Measurements from ENCODE around the gene KIZ.

Gene KIZ

DNA sequence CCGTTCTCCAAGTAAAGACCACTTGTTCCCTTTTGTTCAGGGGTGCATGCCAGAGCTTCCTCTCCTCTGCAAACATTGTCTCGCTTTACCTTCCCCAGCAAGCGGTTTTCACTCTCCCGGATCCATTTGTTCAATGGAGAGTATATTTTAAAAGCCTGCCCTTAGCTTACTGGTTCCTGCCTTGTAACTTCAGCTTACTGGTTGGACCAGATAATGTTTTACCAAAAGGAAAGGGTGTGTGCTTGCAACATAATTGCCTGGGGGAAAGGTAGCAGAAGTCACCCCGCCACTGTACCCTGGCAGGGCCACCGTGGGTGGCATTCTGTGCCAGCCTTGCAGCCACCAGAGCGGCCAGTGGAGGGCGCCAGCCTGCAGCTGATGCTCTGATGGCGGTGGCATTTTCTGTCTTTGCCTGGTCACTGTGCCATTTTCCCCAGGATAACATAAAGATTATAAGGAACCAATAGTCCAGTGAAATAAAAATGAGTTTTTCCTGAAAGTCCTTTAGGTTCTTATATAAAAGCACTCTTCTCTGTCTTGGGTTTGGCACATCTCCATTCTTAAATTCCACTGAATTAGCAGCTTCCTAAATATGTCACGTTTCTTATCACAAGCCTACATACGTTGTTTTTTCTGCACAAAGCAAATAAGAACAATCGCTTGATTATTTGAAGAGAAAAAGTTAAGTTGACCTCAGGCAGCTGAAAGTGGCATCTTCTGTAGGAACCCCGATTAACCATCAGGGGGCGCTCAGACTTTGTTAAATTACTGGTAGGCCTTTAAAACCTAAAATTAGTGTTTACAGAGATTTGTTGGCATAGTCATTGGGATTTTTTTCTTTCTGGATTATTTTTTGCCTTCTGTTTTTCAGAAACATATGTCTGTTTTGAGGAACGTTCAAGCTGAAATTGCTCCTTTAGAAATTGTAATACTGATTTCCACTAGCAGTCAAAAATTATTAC, 109.9 kb downstream of the KIZ start:
- TF ChIP-seq, protein P1, sequence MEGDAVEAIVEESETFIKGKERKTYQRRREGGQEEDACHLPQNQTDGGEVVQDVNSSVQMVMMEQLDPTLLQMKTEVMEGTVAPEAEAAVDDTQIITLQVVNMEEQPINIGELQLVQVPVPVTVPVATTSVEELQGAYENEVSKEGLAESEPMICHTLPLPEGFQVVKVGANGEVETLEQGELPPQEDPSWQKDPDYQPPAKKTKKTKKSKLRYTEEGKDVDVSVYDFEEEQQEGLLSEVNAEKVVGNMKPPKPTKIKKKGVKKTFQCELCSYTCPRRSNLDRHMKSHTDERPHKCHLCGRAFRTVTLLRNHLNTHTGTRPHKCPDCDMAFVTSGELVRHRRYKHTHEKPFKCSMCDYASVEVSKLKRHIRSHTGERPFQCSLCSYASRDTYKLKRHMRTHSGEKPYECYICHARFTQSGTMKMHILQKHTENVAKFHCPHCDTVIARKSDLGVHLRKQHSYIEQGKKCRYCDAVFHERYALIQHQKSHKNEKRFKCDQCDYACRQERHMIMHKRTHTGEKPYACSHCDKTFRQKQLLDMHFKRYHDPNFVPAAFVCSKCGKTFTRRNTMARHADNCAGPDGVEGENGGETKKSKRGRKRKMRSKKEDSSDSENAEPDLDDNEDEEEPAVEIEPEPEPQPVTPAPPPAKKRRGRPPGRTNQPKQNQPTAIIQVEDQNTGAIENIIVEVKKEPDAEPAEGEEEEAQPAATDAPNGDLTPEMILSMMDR (IDR thresholded peaks at IDR 0.05): peak; percentile 75

DNA sequence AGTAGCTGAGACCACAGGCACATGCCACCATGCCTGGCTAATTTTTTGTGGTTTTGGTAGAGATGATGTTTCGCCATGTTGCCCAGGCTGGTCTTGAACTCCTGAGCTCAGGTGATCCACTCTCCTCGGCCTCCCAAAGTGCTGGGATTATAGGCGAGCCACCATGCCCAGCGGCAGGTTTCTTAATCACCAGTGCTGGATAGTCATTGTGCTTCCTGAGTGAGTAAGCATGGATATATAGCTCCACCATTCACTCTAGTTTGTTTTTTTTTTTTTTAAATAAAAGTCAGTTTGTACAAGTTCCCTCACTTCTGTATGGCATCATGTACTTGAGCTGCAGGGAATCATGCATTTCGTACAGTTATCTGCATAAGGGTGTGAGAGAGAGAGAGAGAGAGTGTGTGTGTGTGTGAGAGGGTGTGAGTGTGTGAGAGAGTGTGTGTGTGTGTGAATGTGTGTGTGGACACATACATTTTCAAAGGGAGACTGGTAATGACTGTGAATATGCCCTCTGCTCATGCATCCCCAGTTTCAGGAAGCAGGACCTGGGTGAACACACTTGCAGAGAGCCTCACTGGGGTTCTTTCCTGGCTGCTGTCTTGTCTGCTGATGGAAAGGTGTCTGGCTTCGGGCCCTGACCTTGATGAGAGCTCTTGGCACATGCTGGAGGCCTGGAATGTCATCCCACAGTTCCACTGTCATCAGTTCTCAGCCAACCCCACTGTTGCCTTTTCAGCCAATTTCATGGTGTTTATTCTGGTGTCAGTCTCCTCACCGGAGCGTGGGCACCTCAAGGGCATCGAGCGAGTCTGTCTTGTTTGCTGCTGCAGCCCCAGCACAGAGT, 112.3 kb downstream of the KIZ start:
- H3K4me3 Mint-ChIP-seq: no peak overlapping the region
- H3K27ac Mint-ChIP-seq: no peak overlapping the region
- H3K4me1 Mint-ChIP-seq: peaks cover 27% of the 10 kb centered on the region
- no peaks in the 10 kb centered on the region for H3K36me3 Mint-ChIP-seq (ENCODE audit: low read depth)
- H3K27me3 Mint-ChIP-seq (ENCODE audit: low read depth, poor library complexity): peaks cover 6% of the 10 kb centered on the region
- no peak for DNase-seq
- no peaks in the 10 kb centered on the region for H3K9me3 Mint-ChIP-seq
- TF ChIP-seq, protein P1 (IDR thresholded peaks at IDR 0.05): no peak

More for the DNA sequence above, 109.9 kb downstream of the KIZ start:
- Mint-ChIP-seq H3K4me3 (peak overlapping the region; percentile 58), H3K27me3 (ENCODE audit: low read depth, poor library complexity) (peaks cover 8% of the 10 kb centered on the region), H3K9me3 (no peaks in the 10 kb centered on the region), H3K27ac (no peak overlapping the region), H3K36me3 (ENCODE audit: low read depth) (peaks cover 2% of the 10 kb centered on the region), H3K4me1 (peaks cover 27% of the 10 kb centered on the region)
- DNase-seq: peak; percentile 67

DNA sequence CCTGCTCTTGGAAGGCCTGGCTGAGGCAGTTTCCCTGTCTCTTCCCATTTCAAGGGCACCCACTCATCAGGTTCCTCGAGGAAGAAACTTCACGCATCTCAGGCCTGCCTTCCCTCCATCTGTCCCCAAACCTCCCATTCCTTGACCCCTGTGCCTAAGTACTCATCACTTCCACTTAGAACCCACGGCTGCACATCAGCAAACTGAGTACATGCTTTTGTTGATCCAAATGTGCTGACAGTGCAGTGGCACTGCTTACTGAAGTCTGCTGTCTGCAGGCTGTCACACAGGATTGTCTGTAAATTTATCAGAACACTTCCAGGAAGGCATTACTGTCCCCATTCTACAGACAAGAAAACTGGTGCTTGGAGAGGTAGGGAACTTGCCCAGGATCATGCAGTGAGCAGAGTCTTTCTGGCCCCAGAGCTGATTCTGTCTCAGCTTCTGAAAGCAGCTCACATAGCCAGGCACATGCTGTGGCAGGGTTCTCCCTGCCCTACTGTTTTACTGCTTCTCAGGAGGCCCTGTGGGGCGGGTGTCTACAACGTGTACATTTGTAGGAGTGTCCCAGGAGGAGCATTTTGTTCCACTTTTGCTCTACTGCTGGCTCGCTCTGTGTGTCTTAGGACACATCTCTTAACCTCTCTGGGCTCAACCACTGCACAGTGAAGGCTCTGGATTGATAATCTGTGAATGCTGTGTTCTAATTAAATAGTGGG, 113.1 kb downstream of the KIZ start:
- Mint-ChIP-seq H3K36me3 (ENCODE audit: low read depth) (no peaks in the 10 kb centered on the region), H3K4me1 (peaks cover 26% of the 10 kb centered on the region), H3K9me3 (no peaks in the 10 kb centered on the region), H3K27me3 (ENCODE audit: low read depth, poor library complexity) (peaks cover 6% of the 10 kb centered on the region), H3K4me3 (no peak overlapping the region), H3K27ac (no peak overlapping the region)
- DNase-seq: no peak
- TF ChIP-seq, protein P1 (IDR thresholded peaks at IDR 0.05): no peak

DNA sequence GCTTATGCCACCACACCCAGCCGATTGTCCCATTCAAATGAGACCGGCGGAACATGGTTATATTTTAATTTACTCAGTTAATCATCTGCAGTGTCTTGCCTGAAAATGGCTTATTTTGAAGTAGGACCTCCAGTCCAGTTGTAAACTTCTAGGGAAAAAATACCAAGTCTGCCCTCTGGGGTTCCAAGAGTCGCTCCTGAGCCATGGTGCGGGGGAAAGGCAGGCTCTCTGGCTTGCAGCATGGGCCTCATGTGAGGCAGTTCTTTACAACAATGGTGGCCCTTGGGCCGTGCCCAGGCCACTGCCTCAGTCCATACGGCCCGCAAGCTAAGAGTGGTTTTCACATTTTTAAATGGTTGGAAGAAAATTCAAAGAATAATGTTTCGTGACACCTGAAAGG, 114.5 kb downstream of the KIZ start:
- H3K4me1 Mint-ChIP-seq: peaks cover 12% of the 10 kb centered on the region
- H3K4me3 Mint-ChIP-seq: no peak overlapping the region
- no peaks in the 10 kb centered on the region for H3K9me3 Mint-ChIP-seq
- no peak overlapping the region for H3K27ac Mint-ChIP-seq
- no peak for DNase-seq
- H3K27me3 Mint-ChIP-seq (ENCODE audit: low read depth, poor library complexity): peaks cover 8% of the 10 kb centered on the region
- TF ChIP-seq, protein P1 (IDR thresholded peaks at IDR 0.05): peak; percentile 21
- H3K36me3 Mint-ChIP-seq (ENCODE audit: low read depth): no peaks in the 10 kb centered on the region

DNA sequence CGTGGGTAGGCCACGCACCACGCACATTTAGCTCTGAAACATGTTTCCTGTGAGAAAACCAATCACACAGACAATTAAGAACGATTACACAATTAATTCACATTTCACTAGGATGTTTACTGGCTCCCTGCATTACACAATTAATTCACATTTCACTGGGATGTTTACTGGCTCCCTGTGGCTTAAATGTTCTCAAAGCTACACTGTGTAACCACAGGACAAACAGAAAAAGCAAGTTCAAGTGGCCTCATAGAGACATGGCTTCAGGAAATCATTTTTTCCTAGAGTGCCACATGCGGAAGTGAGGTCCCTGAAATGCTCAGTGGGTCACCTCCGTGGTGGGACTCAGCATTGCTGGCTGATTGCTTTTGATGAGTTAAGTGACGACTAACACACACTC, 115.5 kb downstream of the KIZ start:
- H3K27me3 Mint-ChIP-seq (ENCODE audit: low read depth, poor library complexity): peaks cover 9% of the 10 kb centered on the region
- TF ChIP-seq, protein P1 (IDR thresholded peaks at IDR 0.05): no peak
- no peak overlapping the region for H3K27ac Mint-ChIP-seq
- H3K9me3 Mint-ChIP-seq: no peaks in the 10 kb centered on the region
- no peak overlapping the region for H3K4me3 Mint-ChIP-seq
- DNase-seq: no peak
- H3K36me3 Mint-ChIP-seq (ENCODE audit: low read depth): no peaks in the 10 kb centered on the region
- H3K4me1 Mint-ChIP-seq: peaks cover 5% of the 10 kb centered on the region

Data from nephron progenitor cell (in vitro differentiated cells).